MM.1S (cell line): ENCODE data around the gene MKLN1.

Source experiments
- DNase-seq: peaks from one replicate; pipeline ENCODE4 v3.0.0-alpha.2; 2015
- H2AFZ ChIP-seq: fragments of 300-600 bp; sonication (generic); 2 replicates; pipeline ENCODE4 v1.6.0; 2016; ENCODE audit warnings: antibody characterized with exemption, low read length
- H3F3A ChIP-seq: fragments of 300-600 bp; sonication (generic); 2 replicates; pipeline ENCODE4 v1.6.1; 2016; ENCODE audit warnings: mild to moderate bottlenecking, antibody characterized with exemption, low read length, moderate library complexity, mixed read lengths; ENCODE audit not compliant: insufficient read depth
- H3K27ac ChIP-seq: fragments of 300-600 bp; sonication (generic); 2 replicates; pipeline ENCODE4 v1.5.1; 2016; ENCODE audit warnings: mild to moderate bottlenecking, low read length
- H3K27me3 ChIP-seq: fragments of 300-600 bp; sonication (generic); replicated peaks from 2 replicates; pipeline ENCODE4 v1.6.0; 2016; ENCODE audit warnings: low read length; ENCODE audit not compliant: insufficient read depth
- H3K36me3 ChIP-seq: fragments of 300-600 bp; sonication (generic); replicated peaks from 2 replicates; pipeline ENCODE4 v1.6.1; 2016; ENCODE audit warnings: mild to moderate bottlenecking, low read length, mixed read lengths; ENCODE audit not compliant: insufficient read depth
- H3K4me1 ChIP-seq: fragments of 300-600 bp; sonication (generic); 2 replicates; pipeline ENCODE4 v1.6.1; 2016; ENCODE audit warnings: low read length, mixed read lengths
- H3K4me2 ChIP-seq: fragments of 300-600 bp; sonication (generic); 2 replicates; pipeline ENCODE4 v1.6.0; 2016; ENCODE audit warnings: low read depth, low read length
- H3K4me3 ChIP-seq: fragments of 300-600 bp; sonication (generic); 2 replicates; pipeline ENCODE4 v1.5.1; 2016; ENCODE audit warnings: low read length, mixed read lengths
- H3K79me2 ChIP-seq: fragments of 300-600 bp; sonication (generic); 2 replicates; pipeline ENCODE4 v1.6.1; 2016; ENCODE audit warnings: mixed run types, low read length, mixed read lengths
- H3K9ac ChIP-seq: fragments of 300-600 bp; sonication (generic); 2 replicates; pipeline ENCODE4 v1.6.1; 2016; ENCODE audit warnings: low read length, mixed read lengths
- H3K9me2 ChIP-seq: fragments of 300-600 bp; sonication (generic); replicated peaks from 2 replicates; pipeline ENCODE4 v1.6.1; 2016; ENCODE audit warnings: mild to moderate bottlenecking, low read length, mixed read lengths; ENCODE audit not compliant: insufficient read depth
- H3K9me3 ChIP-seq: fragments of 300-600 bp; sonication (generic); replicated peaks from 2 replicates; pipeline ENCODE4 v1.6.1; 2016; ENCODE audit warnings: mild to moderate bottlenecking, low read length, mixed read lengths; ENCODE audit not compliant: insufficient read depth
- H4K20me1 ChIP-seq: fragments of 300-600 bp; sonication (generic); 2 replicates; pipeline ENCODE4 v1.6.1; 2016; ENCODE audit warnings: mild to moderate bottlenecking, low read length, moderate library complexity, mixed read lengths; ENCODE audit not compliant: insufficient read depth
- CTCF ChIP-seq: fragments of 300-600 bp; sonication (generic); IDR thresholded peaks from 2 replicates; pipeline ENCODE4 v1.5.1; 2016; ENCODE audit warnings: antibody characterized with exemption, low read length, mixed read lengths
- EZH2 ChIP-seq: fragments of 300-600 bp; sonication (generic); optimal IDR thresholded peaks from 2 replicates; pipeline ENCODE3; 2017; ENCODE audit warnings: low read depth, mild to moderate bottlenecking, antibody characterized with exemption, low read length, mixed read lengths
- EZH2phosphoT487 ChIP-seq: fragments of 300-600 bp; sonication (generic); IDR thresholded peaks from 2 replicates; pipeline ENCODE4 v1.6.1; 2018; ENCODE audit warnings: antibody characterized with exemption, low read length

Gene MKLN1

GRCh38 chr7:131488361-131488760, 160.7 kb downstream of the MKLN1 start:
- H3K9me3 ChIP-seq = no peaks in the 10 kb centered on the region
- no peak overlapping the region for H3K27ac ChIP-seq
- H3K79me2 ChIP-seq = no peaks in the 10 kb centered on the region
- H3F3A ChIP-seq = no peaks in the 10 kb centered on the region
- peaks cover 2% of the 10 kb centered on the region; the same call in 1 of the 2 replicates for H3K4me1 ChIP-seq
- no peaks in the 10 kb centered on the region for H3K36me3 ChIP-seq
- H3K27me3 ChIP-seq = no peaks in the 10 kb centered on the region
- no peak overlapping the region for H3K9ac ChIP-seq
- no peak overlapping the region for H2AFZ ChIP-seq
- TF ChIP-seq CTCF (no peak), EZH2phosphoT487 (no peak), EZH2 (no peak)
- H3K4me3 ChIP-seq = no peak overlapping the region
- H3K9me2 ChIP-seq = no peaks in the 10 kb centered on the region
- DNase-seq = no peak
- H3K4me2 ChIP-seq = no peak overlapping the region
- H4K20me1 ChIP-seq = no peaks in the 10 kb centered on the region

- Histone ChIP-seq H3K4me1 (no peaks in the 10 kb centered on the region), H3K9ac (no peak overlapping the region), H4K20me1 (no peaks in the 10 kb centered on the region), H3K4me2 (no peak overlapping the region), H3K9me2 (no peaks in the 10 kb centered on the region), H3K9me3 (no peaks in the 10 kb centered on the region), H3K36me3 (no peaks in the 10 kb centered on the region), H3F3A (no peaks in the 10 kb centered on the region), H3K79me2 (no peaks in the 10 kb centered on the region), H2AFZ (no peak overlapping the region), H3K4me3 (no peak overlapping the region), H3K27me3 (no peaks in the 10 kb centered on the region), H3K27ac (no peak overlapping the region)
- TF ChIP-seq EZH2phosphoT487 (no peak), CTCF (no peak), EZH2 (no peak)
- no peak for DNase-seq
Measured at GRCh38 chr7:131489196-131489595, 161.5 kb downstream of the MKLN1 start.

GRCh38 chr7:131489881-131490280, 162.2 kb downstream of the MKLN1 start:
- Histone ChIP-seq H3K27me3 (no peaks in the 10 kb centered on the region), H3K4me3 (no peak overlapping the region), H3K9ac (no peak overlapping the region), H3K79me2 (no peaks in the 10 kb centered on the region), H3K4me1 (no peaks in the 10 kb centered on the region), H4K20me1 (no peaks in the 10 kb centered on the region), H2AFZ (no peak overlapping the region), H3K9me2 (no peaks in the 10 kb centered on the region), H3K36me3 (no peaks in the 10 kb centered on the region), H3K9me3 (no peaks in the 10 kb centered on the region), H3K27ac (no peak overlapping the region), H3K4me2 (no peak overlapping the region), H3F3A (no peaks in the 10 kb centered on the region)
- TF ChIP-seq EZH2 = no peak
- TF ChIP-seq CTCF = no peak
- TF ChIP-seq EZH2phosphoT487 = no peak
- no peak for DNase-seq
